Measurements from ENCODE around the gene POU2AF3.

POU2AF3 gene

GRCh38 chr11:111344032-111344431, 45.7 kb downstream of the POU2AF3 start:
- TF ChIP-seq CREB1 (IDR thresholded peaks at IDR 0.05; ENCODE audit: low read depth) (no peak), FOXM1 (IDR thresholded peaks at IDR 0.05; ENCODE audit: borderline replicate concordance, low read depth) (no peak), TAF1 (IDR thresholded peaks at IDR 0.05; ENCODE audit: low read depth) (no peak), CEBPB (IDR thresholded peaks at IDR 0.05) (no peak), TEAD4 (IDR thresholded peaks at IDR 0.05) (no peak), ZBTB7A (IDR thresholded peaks at IDR 0.05; ENCODE audit: low read depth) (no peak), MAX (IDR thresholded peaks at IDR 0.05) (no peak), EP300 (IDR thresholded peaks at IDR 0.05; ENCODE audit: borderline replicate concordance) (no peak), USF1 (IDR thresholded peaks at IDR 0.05) (no peak), RAD21 (IDR thresholded peaks at IDR 0.05; ENCODE audit: low read depth) (no peak), YY1 (IDR thresholded peaks at IDR 0.05; ENCODE audit: low read depth) (no peak), TCF12 (IDR thresholded peaks at IDR 0.05; ENCODE audit: low read depth) (no peak), EGR1 (IDR thresholded peaks at IDR 0.05) (no peak), NFIC (IDR thresholded peaks at IDR 0.05) (no peak), REST (IDR thresholded peaks at IDR 0.05; ENCODE audit: low read depth) (no peak)

- no peak for TF ChIP-seq CREB1 (IDR thresholded peaks at IDR 0.05; ENCODE audit: low read depth)
- no peak for TF ChIP-seq FOXM1 (IDR thresholded peaks at IDR 0.05; ENCODE audit: borderline replicate concordance, low read depth)
- no peak for TF ChIP-seq TAF1 (IDR thresholded peaks at IDR 0.05; ENCODE audit: low read depth)
- no peak for TF ChIP-seq RAD21 (IDR thresholded peaks at IDR 0.05; ENCODE audit: low read depth)
- TF ChIP-seq TEAD4 (IDR thresholded peaks at IDR 0.05) = no peak
- TF ChIP-seq REST (IDR thresholded peaks at IDR 0.05; ENCODE audit: low read depth) = no peak
Measured at GRCh38 chr11:111347002-111347722, 48.8 kb downstream of the POU2AF3 start.

- TF ChIP-seq NFIC (IDR thresholded peaks at IDR 0.05) = no peak
- no peak for TF ChIP-seq EGR1 (IDR thresholded peaks at IDR 0.05)
- no peak for TF ChIP-seq CEBPB (IDR thresholded peaks at IDR 0.05)
- no peak for TF ChIP-seq USF1 (IDR thresholded peaks at IDR 0.05)
- no peak for TF ChIP-seq TEAD4 (IDR thresholded peaks at IDR 0.05)
- no peak for TF ChIP-seq EP300 (IDR thresholded peaks at IDR 0.05; ENCODE audit: borderline replicate concordance)
- no peak for TF ChIP-seq RAD21 (IDR thresholded peaks at IDR 0.05; ENCODE audit: low read depth)
- no peak for TF ChIP-seq TAF1 (IDR thresholded peaks at IDR 0.05; ENCODE audit: low read depth)
- no peak for TF ChIP-seq FOXM1 (IDR thresholded peaks at IDR 0.05; ENCODE audit: borderline replicate concordance, low read depth)
- TF ChIP-seq MAX (IDR thresholded peaks at IDR 0.05) = no peak
- TF ChIP-seq YY1 (IDR thresholded peaks at IDR 0.05; ENCODE audit: low read depth) = no peak
- no peak for TF ChIP-seq TCF12 (IDR thresholded peaks at IDR 0.05; ENCODE audit: low read depth)
- TF ChIP-seq ZBTB7A (IDR thresholded peaks at IDR 0.05; ENCODE audit: low read depth) = no peak
- TF ChIP-seq CREB1 (IDR thresholded peaks at IDR 0.05; ENCODE audit: low read depth) = no peak
Measured at GRCh38 chr11:111347723-111348115, 49.4 kb downstream of the POU2AF3 start.

- TF ChIP-seq USF1 (IDR thresholded peaks at IDR 0.05) (no peak), CREB1 (IDR thresholded peaks at IDR 0.05; ENCODE audit: low read depth) (no peak), EGR1 (IDR thresholded peaks at IDR 0.05) (no peak), ZBTB7A (IDR thresholded peaks at IDR 0.05; ENCODE audit: low read depth) (no peak), FOXM1 (IDR thresholded peaks at IDR 0.05; ENCODE audit: borderline replicate concordance, low read depth) (no peak), YY1 (IDR thresholded peaks at IDR 0.05; ENCODE audit: low read depth) (no peak), MAX (IDR thresholded peaks at IDR 0.05) (no peak), TAF1 (IDR thresholded peaks at IDR 0.05; ENCODE audit: low read depth) (no peak), TCF12 (IDR thresholded peaks at IDR 0.05; ENCODE audit: low read depth) (no peak), EP300 (IDR thresholded peaks at IDR 0.05; ENCODE audit: borderline replicate concordance) (no peak), CEBPB (IDR thresholded peaks at IDR 0.05) (no peak), NFIC (IDR thresholded peaks at IDR 0.05) (no peak), RAD21 (IDR thresholded peaks at IDR 0.05; ENCODE audit: low read depth) (no peak), TEAD4 (IDR thresholded peaks at IDR 0.05) (no peak), REST (IDR thresholded peaks at IDR 0.05; ENCODE audit: low read depth) (no peak)
Measured at GRCh38 chr11:111348147-111348546, 49.8 kb downstream of the POU2AF3 start.

All from Ishikawa (cell line).